Trophoblast cell (in vitro differentiated cells and primary cell): ENCODE results near the gene BCAS2.

Experiments used
- DNase-seq, 2 donors: peaks; one replicate each; pipeline ENCODE4 v3.0.0-alpha.2; 2016
- H2AFZ ChIP-seq: 2 replicates; pipeline ENCODE4 v1.6.1; 2013; ENCODE audit warnings: low read length, moderate library complexity, mild to moderate bottlenecking; ENCODE audit not compliant: insufficient read depth, poor library complexity
- H2AK5ac ChIP-seq: 2 replicates; pipeline ENCODE4 v1.6.1; 2013; ENCODE audit warnings: mild to moderate bottlenecking, low read length
- H2BK120ac ChIP-seq: 2 replicates; pipeline ENCODE4 v1.6.1; 2013; ENCODE audit warnings: low read length, mild to moderate bottlenecking, moderate library complexity; ENCODE audit not compliant: insufficient read depth, poor library complexity
- H2BK12ac ChIP-seq: 2 replicates; pipeline ENCODE4 v1.6.1; 2013; ENCODE audit warnings: mild to moderate bottlenecking, low read length, moderate library complexity
- H2BK5ac ChIP-seq: 2 replicates; pipeline ENCODE4 v1.6.1; 2013; ENCODE audit warnings: low read length, low read depth, moderate library complexity, mild to moderate bottlenecking; ENCODE audit not compliant: poor library complexity
- H3K14ac ChIP-seq: 2 replicates; pipeline ENCODE4 v1.6.1; 2013; ENCODE audit warnings: mild to moderate bottlenecking, low read length
- H3K18ac ChIP-seq: 2 replicates; pipeline ENCODE4 v1.6.1; 2013; ENCODE audit warnings: mild to moderate bottlenecking, low read length
- H3K23ac ChIP-seq: 2 replicates; pipeline ENCODE4 v1.6.1; 2013; ENCODE audit warnings: low read length
- H3K27ac ChIP-seq: 2 replicates; pipeline ENCODE4 v1.5.1; 2013; ENCODE audit warnings: low read depth, mild to moderate bottlenecking, inconsistent platforms, low read length, moderate library complexity
- H3K27me3 ChIP-seq: 2 replicates; pipeline ENCODE4 v1.6.1; 2013; ENCODE audit warnings: inconsistent platforms, mild to moderate bottlenecking, low read length, moderate library complexity; ENCODE audit not compliant: insufficient read depth
- H3K36me3 ChIP-seq, 2 experiments: 1 replicate in 1 of 2; 2 replicates in 1 of 2; pipeline ENCODE4 v1.6.1; 2013; ENCODE audit warnings: low read length in 2 of 2, mild to moderate bottlenecking in 2 of 2, moderate library complexity in 1 of 2; ENCODE audit not compliant: insufficient read depth in 2 of 2, control insufficient read depth in 1 of 2
- H3K4ac ChIP-seq: 2 replicates; pipeline ENCODE4 v1.6.1; 2013; ENCODE audit warnings: low read depth, mild to moderate bottlenecking, low read length, moderate library complexity
- H3K4me1 ChIP-seq, 2 experiments: 1 replicate in 1 of 2; 2 replicates in 1 of 2; pipeline ENCODE4 v1.6.1; 2013; ENCODE audit warnings: low read length in 2 of 2, mild to moderate bottlenecking in 2 of 2, moderate library complexity in 1 of 2; ENCODE audit not compliant: insufficient read depth in 2 of 2, control insufficient read depth in 1 of 2
- H3K4me2 ChIP-seq: 2 replicates; pipeline ENCODE4 v1.6.1; 2013; ENCODE audit warnings: inconsistent platforms, mild to moderate bottlenecking, low read length, moderate library complexity
- H3K4me3 ChIP-seq: 2 replicates; pipeline ENCODE4 v1.5.1; 2013; ENCODE audit warnings: mild to moderate bottlenecking, low read depth, low read length, inconsistent platforms
- H3K79me1 ChIP-seq: one replicate; pipeline ENCODE4 v1.6.1; 2013; ENCODE audit warnings: low read length
- H3K79me2 ChIP-seq: 2 replicates; pipeline ENCODE4 v1.6.1; 2013; ENCODE audit warnings: low read length, mild to moderate bottlenecking; ENCODE audit not compliant: control insufficient read depth, insufficient read depth, poor library complexity
- H3K9ac ChIP-seq: 2 replicates; pipeline ENCODE4 v1.6.1; 2013; ENCODE audit warnings: mild to moderate bottlenecking, low read length
- H3K9me3 ChIP-seq: 2 replicates; pipeline ENCODE4 v1.6.1; 2013; ENCODE audit warnings: low read depth, mild to moderate bottlenecking, control low read depth, inconsistent platforms, low read length; ENCODE audit not compliant: insufficient read depth
- H4K12ac ChIP-seq: 2 replicates; pipeline ENCODE4 v1.6.1; 2013; ENCODE audit warnings: low read depth, mild to moderate bottlenecking, low read length, moderate library complexity
- H4K8ac ChIP-seq: 2 replicates; pipeline ENCODE4 v1.6.1; 2013; ENCODE audit warnings: low read depth, mild to moderate bottlenecking, low read length, moderate library complexity
- H4K91ac ChIP-seq: one replicate; pipeline ENCODE4 v1.6.1; 2013; ENCODE audit warnings: low read depth, mild to moderate bottlenecking, low read length, moderate library complexity
- WGBS: extraction: QIAGEN DNeasy Blood & Tissue Kit; methylation state at CpG from one replicate; pipeline ENCODE4 v1.1.7; 2013; ENCODE audit warnings: missing lambda C conversion rate; ENCODE audit not compliant: insufficient read length, insufficient coverage; ENCODE audit errors: extremely low coverage; 5-methylcytosine and 5-hydroxymethylcytosine counted together

Gene BCAS2

GRCh38 chr1:114552106-114552639 lies 29.2 kb downstream of the BCAS2 start:
- H3K23ac ChIP-seq, result no peak overlapping the region
- H2BK12ac ChIP-seq, result no peak overlapping the region
- H4K8ac ChIP-seq, result no peak overlapping the region
- no peak overlapping the region for H2AFZ ChIP-seq
- no peaks in the 10 kb centered on the region for H3K36me3 ChIP-seq
- no peak overlapping the region for H3K14ac ChIP-seq
- DNase-seq, result no peak
- no peaks in the 10 kb centered on the region for H3K79me2 ChIP-seq
- H4K12ac ChIP-seq, result no peak overlapping the region
- no peaks in the 10 kb centered on the region for H3K9me3 ChIP-seq
- no peak overlapping the region for H4K91ac ChIP-seq
- no peak overlapping the region for H3K4me3 ChIP-seq
- no peak overlapping the region for H3K9ac ChIP-seq
- H3K27ac ChIP-seq, result no peak overlapping the region
- H2AK5ac ChIP-seq, result no peak overlapping the region
- H3K18ac ChIP-seq, result no peak overlapping the region
- no peaks in the 10 kb centered on the region for H3K27me3 ChIP-seq
- H3K4me1 ChIP-seq, result no peaks in the 10 kb centered on the region
- no CpG with 5 or more reads among the region's 7 CpGs for WGBS
- H3K4me2 ChIP-seq, result no peak overlapping the region
- peaks cover 3% of the 10 kb centered on the region for H3K79me1 ChIP-seq
- H2BK120ac ChIP-seq, result no peak overlapping the region
- H2BK5ac ChIP-seq, result no peak overlapping the region
- no peak overlapping the region for H3K4ac ChIP-seq

GRCh38 chr1:114551400-114551799 lies 30.0 kb downstream of the BCAS2 start:
- no peak overlapping the region for H3K27ac ChIP-seq
- peaks cover 3% of the 10 kb centered on the region for H3K79me1 ChIP-seq
- peak overlapping the region; percentile 29 for H2BK5ac ChIP-seq
- WGBS, result no CpG with 5 or more reads among the region's 4 CpGs
- H3K23ac ChIP-seq, result no peak overlapping the region
- no peak overlapping the region for H2AK5ac ChIP-seq
- no peaks in the 10 kb centered on the region for H3K9me3 ChIP-seq
- H3K4me1 ChIP-seq, result no peaks in the 10 kb centered on the region
- no peak overlapping the region for H3K4me3 ChIP-seq
- H3K79me2 ChIP-seq, result no peaks in the 10 kb centered on the region
- no peak overlapping the region for H2AFZ ChIP-seq
- H4K8ac ChIP-seq, result no peak overlapping the region
- peak overlapping the region; percentile 22 for H4K91ac ChIP-seq
- H3K4me2 ChIP-seq, result no peak overlapping the region
- no peak overlapping the region for H3K9ac ChIP-seq
- H3K4ac ChIP-seq, result no peak overlapping the region
- H4K12ac ChIP-seq, result no peak overlapping the region
- peak; percentile 9 to 58 for DNase-seq
- no peak overlapping the region for H3K18ac ChIP-seq
- no peak overlapping the region for H2BK12ac ChIP-seq
- no peaks in the 10 kb centered on the region for H3K36me3 ChIP-seq
- no peak overlapping the region for H3K14ac ChIP-seq
- H3K27me3 ChIP-seq, result no peaks in the 10 kb centered on the region
- no peak overlapping the region for H2BK120ac ChIP-seq

GRCh38 chr1:114550336-114550735 lies 31.1 kb downstream of the BCAS2 start:
- no peak overlapping the region for H4K91ac ChIP-seq

GRCh38 chr1:114549137-114549536 lies 32.3 kb downstream of the BCAS2 start:
- H3K4me3 ChIP-seq, result no peak overlapping the region
- no peak overlapping the region for H2AFZ ChIP-seq
- H3K23ac ChIP-seq, result no peak overlapping the region
- H3K79me2 ChIP-seq, result no peaks in the 10 kb centered on the region
- H3K14ac ChIP-seq, result no peak overlapping the region
- H3K4me2 ChIP-seq, result no peak overlapping the region
- DNase-seq, result no peak
- H4K12ac ChIP-seq, result no peak overlapping the region
- H3K27me3 ChIP-seq, result no peaks in the 10 kb centered on the region
- H3K79me1 ChIP-seq, result peaks cover 3% of the 10 kb centered on the region
- no CpG with 5 or more reads among the region's 4 CpGs for WGBS
- H2BK120ac ChIP-seq, result no peak overlapping the region
- no peak overlapping the region for H4K91ac ChIP-seq
- H3K4ac ChIP-seq, result no peak overlapping the region
- no peak overlapping the region for H3K27ac ChIP-seq
- H3K36me3 ChIP-seq, result no peaks in the 10 kb centered on the region
- H2BK5ac ChIP-seq, result no peak overlapping the region
- no peak overlapping the region for H3K18ac ChIP-seq
- no peaks in the 10 kb centered on the region for H3K4me1 ChIP-seq
- H3K9ac ChIP-seq, result no peak overlapping the region
- no peak overlapping the region for H2AK5ac ChIP-seq
- no peak overlapping the region for H2BK12ac ChIP-seq
- no peaks in the 10 kb centered on the region for H3K9me3 ChIP-seq
- no peak overlapping the region for H4K8ac ChIP-seq

More at GRCh38 chr1:114550336-114550735, 31.1 kb downstream of the BCAS2 start:
- H2AFZ ChIP-seq, result no peak overlapping the region
- H3K4me2 ChIP-seq, result no peak overlapping the region
- DNase-seq, result peak; percentile 73 to 88
- no peak overlapping the region for H4K12ac ChIP-seq
- H3K9me3 ChIP-seq, result no peaks in the 10 kb centered on the region
- H3K4ac ChIP-seq, result no peak overlapping the region
- no peak overlapping the region for H2BK12ac ChIP-seq
- H2BK5ac ChIP-seq, result no peak overlapping the region
- H3K27ac ChIP-seq, result no peak overlapping the region
- no peak overlapping the region for H2BK120ac ChIP-seq
- WGBS, result no CpG with 5 or more reads among the region's 2 CpGs
- no peaks in the 10 kb centered on the region for H3K4me1 ChIP-seq
- no peak overlapping the region for H4K8ac ChIP-seq
- H3K9ac ChIP-seq, result no peak overlapping the region
- no peaks in the 10 kb centered on the region for H3K36me3 ChIP-seq
- no peaks in the 10 kb centered on the region for H3K27me3 ChIP-seq
- H2AK5ac ChIP-seq, result no peak overlapping the region
- peaks cover 3% of the 10 kb centered on the region for H3K79me1 ChIP-seq
- H3K14ac ChIP-seq, result no peak overlapping the region
- H3K23ac ChIP-seq, result no peak overlapping the region
- no peaks in the 10 kb centered on the region for H3K79me2 ChIP-seq
- no peak overlapping the region for H3K18ac ChIP-seq
- no peak overlapping the region for H3K4me3 ChIP-seq
